Stimulated activated CD4-positive, alpha-beta T cell treated with anti-CD3 and anti-CD28 coated beads, Interleukin-12 subunit alpha, Interleukin-12 subunit beta, amount 100 ng/mL, for 4 hours (primary cell): ENCODE data around the gene ZNF3.

Experiments used
- DNase-seq: peaks from one replicate; pipeline ENCODE4 v3.0.0-alpha.2; 2020

ZNF3 gene

DNA sequence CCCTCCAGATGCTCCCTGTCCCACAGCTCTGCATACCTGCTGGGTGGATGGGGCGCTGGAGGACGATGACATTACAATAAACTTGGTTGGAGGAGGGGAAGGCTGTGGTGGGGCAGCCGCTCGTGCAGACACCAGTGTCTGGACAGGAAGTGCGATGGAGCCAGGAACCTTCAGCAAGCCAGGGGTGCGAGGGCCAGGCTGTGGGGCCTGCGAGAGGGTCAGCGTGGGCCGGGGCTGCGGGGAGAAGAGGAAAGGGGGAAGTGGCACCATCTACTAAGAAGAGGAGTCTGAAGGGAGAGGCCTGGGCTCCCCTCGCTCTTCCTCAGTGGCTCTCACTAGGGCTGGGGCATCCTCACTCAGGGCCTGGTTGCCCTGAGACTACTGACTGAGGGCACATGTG, 26.4 kb upstream of the ZNF3 start:
- no peak for DNase-seq

- DNase-seq, result no peak
Measured at GRCh38 chr7:100107125-100107737, 25.7 kb upstream of the ZNF3 start.

DNA sequence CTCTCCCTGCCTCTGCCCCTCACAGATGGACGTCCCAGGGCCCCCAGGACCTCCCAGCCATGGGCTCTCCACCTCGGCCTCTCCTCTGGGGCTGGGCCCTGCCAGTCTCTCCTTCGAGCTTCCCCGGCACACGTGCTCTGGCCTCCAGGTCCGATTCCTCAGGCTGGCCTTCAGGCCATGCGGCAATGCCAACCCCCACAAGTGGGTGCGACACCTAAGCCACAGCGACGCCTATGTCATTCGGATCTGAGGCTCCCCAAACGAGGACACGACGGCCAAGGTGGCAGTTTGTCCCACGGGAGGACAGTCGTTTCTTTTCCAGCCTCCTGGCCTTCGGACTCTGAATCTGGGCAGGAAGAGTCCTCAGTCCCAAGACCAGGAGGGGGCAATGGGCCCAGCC, 25.1 kb upstream of the ZNF3 start:
- DNase-seq, result no peak

DNA sequence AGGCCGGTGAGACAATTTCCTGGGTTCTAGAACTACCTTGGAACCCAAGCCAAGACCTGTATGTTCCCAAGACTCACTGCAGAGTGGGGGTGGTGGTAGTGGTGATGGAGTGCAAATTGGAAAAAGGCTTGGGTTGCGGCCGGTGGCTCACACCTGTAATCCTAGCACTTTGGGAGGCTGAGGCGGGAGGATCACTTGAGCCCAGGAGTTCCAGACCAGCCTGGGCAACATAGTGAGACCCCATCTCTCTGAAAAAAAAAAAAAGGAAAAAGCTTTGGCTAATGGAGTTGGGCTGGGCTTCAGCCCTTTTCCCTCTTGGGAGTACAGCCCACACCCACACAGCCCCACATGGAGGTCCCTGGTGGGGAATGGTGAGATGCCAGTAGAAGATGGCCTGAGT, 24.0 kb upstream of the ZNF3 start:
- DNase-seq, result no peak

DNA sequence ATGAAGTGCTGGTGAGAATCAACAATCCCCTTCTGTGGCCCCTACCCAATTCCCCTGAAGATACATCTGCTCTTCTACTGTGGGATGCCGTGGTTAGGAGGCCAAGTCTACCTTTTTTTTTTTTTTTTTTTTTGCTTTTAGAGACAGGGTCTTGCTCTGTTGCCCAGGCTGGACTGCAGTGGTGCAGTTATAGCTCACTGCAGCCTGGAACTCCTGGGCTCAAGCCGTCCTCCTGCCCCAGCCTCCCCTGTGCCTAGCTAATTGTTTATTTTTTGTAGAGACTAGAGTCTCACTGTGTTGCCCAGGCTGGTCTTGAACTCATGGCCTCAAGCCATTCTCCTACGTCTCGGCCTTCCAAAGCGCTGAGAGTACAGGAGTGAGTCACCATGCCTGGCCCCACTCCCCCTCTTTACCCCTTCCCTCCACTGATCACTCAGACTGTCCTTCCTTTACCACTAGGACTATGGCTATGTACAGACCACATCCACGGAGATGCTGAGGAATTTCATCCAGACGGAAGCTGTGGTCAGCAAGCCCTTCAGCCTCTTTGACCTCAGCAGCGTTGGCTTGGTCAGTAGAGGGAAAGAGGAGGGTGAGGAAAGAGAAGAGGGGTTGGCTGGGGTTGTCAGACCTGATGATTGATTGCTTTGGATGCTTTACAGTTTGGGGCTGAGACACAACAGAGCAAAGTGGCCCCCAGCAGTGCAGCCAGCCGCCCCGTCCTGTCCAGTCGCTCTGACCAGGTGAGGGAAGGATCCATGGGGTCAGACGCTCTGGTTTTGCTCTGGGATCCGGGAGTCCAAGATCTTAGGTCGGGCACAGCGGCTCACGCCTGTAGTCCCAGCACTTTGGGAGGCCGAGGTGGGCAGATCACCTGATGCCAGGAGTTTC, 21.7 kb upstream of the ZNF3 start:
- DNase-seq, result no peak

GRCh38 chr7:100101016-100101862, 19.7 kb upstream of the ZNF3 start, which contains the start of the genes AP4M1 and MCM7:
TSS of gene AP4M1 (plus strand) at chr7:100101643. CDS start at chr7:100101715, 72 bp downstream.
TSS of gene MCM7 (minus strand) at chr7:100101397. CDS start at chr7:100101294, 103 bp downstream.
- DNase-seq, result peak; percentile 93

- peak; percentile 81 for DNase-seq
Measured at GRCh38 chr7:100100420-100101015, 19.0 kb upstream of the ZNF3 start.

- DNase-seq, result no peak
Measured at GRCh38 chr7:100099452-100099851, 17.9 kb upstream of the ZNF3 start.

DNA sequence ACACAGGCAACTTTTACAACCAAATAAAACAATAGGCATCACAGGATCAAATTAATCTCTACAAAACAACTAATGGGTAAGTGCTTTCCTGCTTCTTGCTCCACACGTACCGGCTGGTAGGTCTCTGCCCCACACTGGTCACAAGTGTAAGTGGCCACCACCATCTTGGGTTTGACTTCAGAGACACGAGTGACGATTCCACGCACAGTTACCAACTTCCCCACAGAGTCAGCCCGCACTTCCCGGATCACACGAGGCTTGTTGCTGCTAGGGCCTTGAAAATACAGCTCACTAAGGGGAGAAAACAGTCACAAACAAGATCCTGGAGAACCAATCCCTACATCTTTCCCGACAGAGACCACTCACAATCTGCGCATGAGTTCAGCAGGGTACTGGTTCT, 17.4 kb upstream of the ZNF3 start:
- no peak for DNase-seq

- DNase-seq, result no peak
Measured at GRCh38 chr7:100095704-100096103, 14.2 kb upstream of the ZNF3 start.

- no peak for DNase-seq
Measured at GRCh38 chr7:100095289-100095688, 13.8 kb upstream of the ZNF3 start.

DNA sequence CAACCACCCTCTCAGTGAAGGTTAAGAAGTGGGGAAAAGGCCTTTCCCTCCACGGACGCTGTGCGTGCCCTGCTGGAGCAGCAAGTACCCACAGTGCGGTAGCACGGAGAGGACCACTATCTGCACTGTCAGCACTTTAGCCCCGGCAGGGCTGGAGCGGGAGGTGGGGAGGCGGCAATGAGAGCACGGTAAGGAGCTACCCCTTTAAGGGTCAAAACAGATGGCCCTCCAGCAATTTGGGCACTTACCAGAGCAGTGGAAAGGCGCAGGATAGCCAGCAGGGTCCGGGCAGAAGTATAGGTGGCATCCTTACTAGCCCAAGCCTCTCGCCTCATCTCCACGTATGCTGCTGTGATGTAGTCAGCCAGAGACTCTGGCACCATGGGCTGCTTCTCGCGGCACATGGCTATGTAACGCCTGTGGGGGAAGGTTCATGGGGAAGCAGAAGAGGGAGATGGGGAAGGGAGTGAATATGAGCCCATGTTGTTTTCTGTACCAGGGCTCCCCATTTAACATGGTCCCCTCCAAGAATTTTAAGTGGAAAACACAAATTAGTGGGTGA, 12.5 kb upstream of the ZNF3 start:
- no peak for DNase-seq

- no peak for DNase-seq
Measured at GRCh38 chr7:100093498-100093897, 12.0 kb upstream of the ZNF3 start.

DNA sequence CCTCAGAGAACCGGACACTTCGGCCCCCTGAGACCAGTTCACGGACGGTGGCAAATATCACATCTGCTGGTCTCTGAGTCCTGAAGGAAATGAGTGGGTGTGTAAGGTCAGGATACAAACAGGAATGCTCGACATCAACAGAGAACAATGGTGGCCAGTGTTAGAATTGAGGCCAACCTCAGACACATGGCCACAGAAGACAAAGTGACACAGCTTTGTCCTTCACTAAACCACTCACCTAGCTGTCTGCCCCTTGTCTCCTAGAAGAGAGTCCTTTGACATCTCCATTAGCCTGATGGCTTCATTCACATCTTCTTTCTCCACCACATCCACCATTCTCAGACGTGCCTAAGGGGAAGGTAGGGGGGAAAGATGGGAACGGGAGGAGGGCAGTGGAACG, 11.5 kb upstream of the ZNF3 start:
- no peak for DNase-seq

- DNase-seq, result no peak
Measured at GRCh38 chr7:100091411-100092181, 10.1 kb upstream of the ZNF3 start.

GRCh38 chr7:100090527-100091410, 9.2 kb upstream of the ZNF3 start:
- no peak for DNase-seq

DNA sequence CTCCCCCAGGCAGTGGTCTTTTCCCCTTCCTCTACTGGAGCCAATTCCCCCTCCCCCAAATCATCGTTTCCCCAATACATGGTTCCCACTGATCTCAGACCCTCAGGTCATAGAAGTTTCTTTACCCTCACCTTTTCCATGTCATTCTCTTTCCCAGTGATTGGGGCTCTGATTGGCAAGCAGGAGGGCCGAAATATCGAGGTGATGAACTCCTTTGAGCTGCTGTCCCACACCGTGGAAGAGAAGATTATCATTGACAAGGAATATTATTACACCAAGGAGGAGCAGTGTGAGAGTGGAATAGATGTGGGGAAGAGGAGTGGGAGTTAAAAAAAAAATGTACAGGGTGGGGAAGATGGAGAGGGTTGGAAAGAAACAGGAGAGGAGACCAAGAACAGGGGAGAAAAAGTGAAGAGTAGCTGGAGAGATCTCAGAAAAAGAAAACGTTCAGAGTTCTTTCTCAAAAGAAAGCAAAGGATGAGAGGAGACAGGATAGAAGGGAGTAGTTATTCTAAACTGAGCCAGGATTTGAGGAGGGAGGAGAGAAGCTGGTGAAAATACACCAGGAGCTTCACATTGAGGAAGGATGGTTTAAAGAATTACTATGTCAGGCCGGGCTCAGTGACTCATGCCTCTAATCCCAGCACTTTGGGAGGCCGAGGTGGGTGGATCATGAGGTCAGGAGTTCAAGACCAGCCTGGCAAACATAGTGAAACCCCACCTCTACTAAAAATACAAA, 8.1 kb upstream of the ZNF3 start:
- DNase-seq, result no peak

GRCh38 chr7:100088621-100089457, 7.3 kb upstream of the ZNF3 start, which contains the start of gene COPS6:
TSS of gene COPS6 (plus strand) at chr7:100088969. CDS start at chr7:100088991, 22 bp downstream.
- DNase-seq, result peak; percentile 91

- DNase-seq, result no peak
Measured at GRCh38 chr7:100088095-100088620, 6.6 kb upstream of the ZNF3 start.
